ENCODE data around the gene CTBP2.

DNA sequence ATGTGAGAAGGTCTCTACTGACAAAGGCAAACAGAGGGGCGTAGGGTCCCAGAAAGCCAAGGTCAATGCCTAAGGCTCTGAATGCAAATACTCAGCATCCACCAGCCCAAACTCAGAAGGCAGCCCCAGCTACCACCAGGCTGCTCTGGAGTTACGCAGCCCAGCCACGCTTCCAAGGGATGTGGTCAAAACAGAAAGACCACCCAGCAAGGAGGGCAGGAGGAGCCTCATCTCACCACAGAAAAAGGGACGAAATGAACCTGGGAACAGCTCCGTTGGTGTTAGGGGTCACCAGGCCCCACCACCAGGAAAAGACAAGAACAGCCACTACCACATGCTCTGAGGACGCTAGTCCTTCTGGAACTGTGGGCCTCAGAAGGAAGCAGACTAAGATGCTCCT, 65.1 kb downstream of the CTBP2 start:
- TF ChIP-seq, protein P1, sequence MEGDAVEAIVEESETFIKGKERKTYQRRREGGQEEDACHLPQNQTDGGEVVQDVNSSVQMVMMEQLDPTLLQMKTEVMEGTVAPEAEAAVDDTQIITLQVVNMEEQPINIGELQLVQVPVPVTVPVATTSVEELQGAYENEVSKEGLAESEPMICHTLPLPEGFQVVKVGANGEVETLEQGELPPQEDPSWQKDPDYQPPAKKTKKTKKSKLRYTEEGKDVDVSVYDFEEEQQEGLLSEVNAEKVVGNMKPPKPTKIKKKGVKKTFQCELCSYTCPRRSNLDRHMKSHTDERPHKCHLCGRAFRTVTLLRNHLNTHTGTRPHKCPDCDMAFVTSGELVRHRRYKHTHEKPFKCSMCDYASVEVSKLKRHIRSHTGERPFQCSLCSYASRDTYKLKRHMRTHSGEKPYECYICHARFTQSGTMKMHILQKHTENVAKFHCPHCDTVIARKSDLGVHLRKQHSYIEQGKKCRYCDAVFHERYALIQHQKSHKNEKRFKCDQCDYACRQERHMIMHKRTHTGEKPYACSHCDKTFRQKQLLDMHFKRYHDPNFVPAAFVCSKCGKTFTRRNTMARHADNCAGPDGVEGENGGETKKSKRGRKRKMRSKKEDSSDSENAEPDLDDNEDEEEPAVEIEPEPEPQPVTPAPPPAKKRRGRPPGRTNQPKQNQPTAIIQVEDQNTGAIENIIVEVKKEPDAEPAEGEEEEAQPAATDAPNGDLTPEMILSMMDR (IDR thresholded peaks at IDR 0.05; ENCODE audit: low read depth, low read length, poor library complexity, severe bottlenecking) = no peak
- no peak for TF ChIP-seq EZH2phosphoT487 (IDR thresholded peaks at IDR 0.05; ENCODE audit: borderline replicate concordance, low read length)
